ENCODE results near the gene GPR108.

- TF ChIP-seq EZH2 (IDR thresholded peaks at IDR 0.05; ENCODE audit: low read depth, low read length, severe bottlenecking) = no peak
- no peak for TF ChIP-seq CTCF (IDR thresholded peaks at IDR 0.05; ENCODE audit: control extremely low read depth in 1 of 3, insufficient read depth in 1 of 3, low read depth in 1 of 3, low read length in 3 of 3)
- TF ChIP-seq SUZ12 (IDR thresholded peaks at IDR 0.05; ENCODE audit: low read length) = no peak
- TF ChIP-seq KDM1A (IDR thresholded peaks at IDR 0.05; ENCODE audit: borderline replicate concordance, low read length) = no peak
- no peak for TF ChIP-seq POLR2AphosphoS5 (IDR thresholded peaks at IDR 0.05; ENCODE audit: low read depth, low read length)
- TF ChIP-seq SIX5 (IDR thresholded peaks at IDR 0.05; ENCODE audit: low read depth, low read length) = no peak
- TF ChIP-seq CBX5 (IDR thresholded peaks at IDR 0.05; ENCODE audit: low read depth, low read length) = no peak
- TF ChIP-seq KDM5A (IDR thresholded peaks at IDR 0.05; ENCODE audit: low read length) = no peak
- no peak for TF ChIP-seq TEAD4 (IDR thresholded peaks at IDR 0.05; ENCODE audit: low read depth, low read length)
- TF ChIP-seq ATF2 (IDR thresholded peaks at IDR 0.05; ENCODE audit: low read length) = no peak
- TF ChIP-seq EGR1 (IDR thresholded peaks at IDR 0.05; ENCODE audit: borderline replicate concordance, low read depth, low read length) = no peak
These were observed 41.0 kb downstream of the GPR108 start for GRCh38 chr19:6696239-6696820.
